NCI-H2227 (cell line): ENCODE data around the gene S100A10.
A peak's percentile ranks its signal among the peaks of the same experiment; 100 is the strongest.

Experiments
- DNase-seq: peaks from one replicate; lab custom pipeline; 2025; ENCODE audit not compliant: unreplicated experiment; lab: John Stamatoyannopoulos, UW

Gene S100A10

GRCh38 chr1:151993734-151994496 is at the start of gene S100A10:
Gene S100A10, minus strand, starts transcription at chr1:151993859. Its CDS starts 7,629 bp downstream, at chr1:151986230.
- DNase-seq = peak; percentile 35

- no peak for DNase-seq
These were observed 48.4 kb upstream of the S100A10 start for GRCh38 chr1:152042030-152042429.

- DNase-seq = no peak
These were observed 46.2 kb upstream of the S100A10 start for GRCh38 chr1:152039886-152040285.

- DNase-seq = no peak
These were observed 45.8 kb upstream of the S100A10 start for GRCh38 chr1:152039461-152039860.

GRCh38 chr1:152038871-152039270 is 45.2 kb upstream of the S100A10 start:
- DNase-seq = no peak

GRCh38 chr1:152036267-152037216 is 42.9 kb upstream of the S100A10 start, which contains the start of gene S100A11:
Gene S100A11, minus strand, starts transcription at chr1:152037004. Its CDS starts 89 bp downstream, at chr1:152036915.
- peak; percentile 8 for DNase-seq

- DNase-seq = no peak
These were observed 42.0 kb upstream of the S100A10 start for GRCh38 chr1:152035539-152036266.

GRCh38 chr1:152034654-152035538 is 41.2 kb upstream of the S100A10 start:
- DNase-seq = peak; percentile 4

- DNase-seq = no peak
These were observed 40.6 kb upstream of the S100A10 start for GRCh38 chr1:152034324-152034653.

- no peak for DNase-seq
These were observed 36.2 kb upstream of the S100A10 start for GRCh38 chr1:152029929-152030211.

- no peak for DNase-seq
These were observed 35.7 kb upstream of the S100A10 start for GRCh38 chr1:152029144-152029928.

- no peak for DNase-seq
These were observed 33.2 kb upstream of the S100A10 start for GRCh38 chr1:152026895-152027294.

GRCh38 chr1:152024223-152024622 is 30.6 kb upstream of the S100A10 start:
- no peak for DNase-seq

- DNase-seq = no peak
These were observed 29.6 kb upstream of the S100A10 start for GRCh38 chr1:152023221-152023620.

GRCh38 chr1:152022474-152022873 is 28.8 kb upstream of the S100A10 start:
- DNase-seq = no peak

GRCh38 chr1:152021569-152021968 is 27.9 kb upstream of the S100A10 start:
- no peak for DNase-seq

GRCh38 chr1:152020849-152021248 is 27.2 kb upstream of the S100A10 start:
- DNase-seq = no peak

GRCh38 chr1:152018537-152018936 is 24.9 kb upstream of the S100A10 start:
- DNase-seq = no peak

- DNase-seq = no peak
These were observed 22.1 kb upstream of the S100A10 start for GRCh38 chr1:152015766-152016165.

- no peak for DNase-seq
These were observed 21.3 kb upstream of the S100A10 start for GRCh38 chr1:152014943-152015342.
